Liver (tissue), 9 donors: ENCODE results near the gene OPRL1. TPM values are rescaled to one million over a fixed set of nuclear protein-coding genes. Genes with fewer than 3 reads are reported as not detected.

Source experiments
- DNase-seq: peaks from one replicate; pipeline ENCODE4 v3.0.0-alpha.2; 2017; ENCODE audit warnings: low spot score
- H3K27ac ChIP-seq, 2 donors: one replicate each; pipeline ENCODE4 v1.7.0; 2013; ENCODE audit warnings: inconsistent platforms in 2 of 2, low read length in 2 of 2, control low read depth in 1 of 2, low read depth in 1 of 2, mild to moderate bottlenecking in 1 of 2
- H3K27me3 ChIP-seq, 4 donors: one replicate each; pipeline versions ENCODE4 v1.6.1 to v1.7.0; 2013; ENCODE audit warnings: low read length in 3 of 4, inconsistent platforms in 1 of 4, mild to moderate bottlenecking in 1 of 4, moderate library complexity in 1 of 4; ENCODE audit not compliant: control insufficient read depth in 4 of 4, insufficient read depth in 4 of 4
- H3K36me3 ChIP-seq, 4 donors: one replicate each; pipeline versions ENCODE4 v1.6.1 to v1.7.0; 2013; ENCODE audit warnings: low read length in 3 of 4, mild to moderate bottlenecking in 3 of 4, low read depth in 1 of 4, moderate library complexity in 1 of 4; ENCODE audit not compliant: control insufficient read depth in 4 of 4, insufficient read depth in 3 of 4
- H3K4me1 ChIP-seq, 4 donors: one replicate each; pipeline versions ENCODE4 v1.6.1 to v1.7.0; 2013; ENCODE audit warnings: low read length in 3 of 4, mild to moderate bottlenecking in 3 of 4, moderate library complexity in 1 of 4; ENCODE audit not compliant: control insufficient read depth in 4 of 4, insufficient read depth in 4 of 4
- H3K4me3 ChIP-seq, 3 donors: one replicate each; pipeline versions ENCODE4 v1.6.1 to v1.7.0; 2013; ENCODE audit warnings: low read length in 3 of 3, control low read depth in 1 of 3, low read depth in 1 of 3, mild to moderate bottlenecking in 1 of 3
- H3K9ac ChIP-seq, 2 donors: one replicate each; pipeline ENCODE4 v1.7.0; 2013; ENCODE audit warnings: low read length in 2 of 2, mild to moderate bottlenecking in 2 of 2, moderate library complexity in 2 of 2, control low read depth in 1 of 2, low read depth in 1 of 2
- H3K9me3 ChIP-seq, 4 donors: one replicate each; pipeline versions ENCODE4 v1.6.1 to v1.7.0; 2013; ENCODE audit warnings: low read length in 3 of 4; ENCODE audit not compliant: control insufficient read depth in 4 of 4
- ATF3 ChIP-seq: IDR thresholded peaks from 2 replicates; pipeline ENCODE4 v1.6.1; 2016; ENCODE audit warnings: antibody characterized with exemption
- CTCF ChIP-seq: fragments of 150-350 bp; IDR thresholded peaks from 2 replicates; pipeline ENCODE4 v1.5.1; 2017; ENCODE audit warnings: improper control_type of control experiment, low read depth, low read length; ENCODE audit not compliant: missing input control
- EGR1 ChIP-seq, 2 donors: IDR thresholded peaks; 2 replicates each; pipeline ENCODE4 v1.6.1; 2016 to 2018; ENCODE audit warnings: antibody characterized with exemption in 2 of 2, low read depth in 2 of 2
- FOXA1 ChIP-seq: IDR thresholded peaks from 2 replicates; pipeline ENCODE4 v1.6.1; 2016; ENCODE audit warnings: antibody characterized with exemption
- FOXA2 ChIP-seq: IDR thresholded peaks from 2 replicates; pipeline ENCODE4 v1.6.1; 2016; ENCODE audit warnings: antibody characterized with exemption
- GABPA ChIP-seq, 2 donors: IDR thresholded peaks in 1 of 2; conservative IDR thresholded peaks in 1 of 2; 2 replicates each; pipeline ENCODE4 v1.6.1; 2016; ENCODE audit warnings: antibody characterized with exemption in 2 of 2, mild to moderate bottlenecking in 1 of 2, moderate library complexity in 1 of 2
- HNF4A ChIP-seq, 2 donors: conservative IDR thresholded peaks; 2 replicates each; pipeline ENCODE4 v1.6.1; 2016; ENCODE audit warnings: antibody characterized with exemption in 2 of 2, mild to moderate bottlenecking in 2 of 2
- HNF4G ChIP-seq: IDR thresholded peaks from 2 replicates; pipeline ENCODE4 v1.6.1; 2016; ENCODE audit warnings: antibody characterized with exemption
- JUND ChIP-seq, 2 donors: IDR thresholded peaks; 2 replicates each; pipeline ENCODE4 v1.6.1; 2016; ENCODE audit warnings: antibody characterized with exemption in 2 of 2
- MAX ChIP-seq: IDR thresholded peaks from 2 replicates; pipeline ENCODE4 v1.6.1; 2016; ENCODE audit warnings: antibody characterized with exemption
- NR2F2 ChIP-seq: IDR thresholded peaks from 2 replicates; pipeline ENCODE4 v1.6.1; 2016; ENCODE audit warnings: antibody characterized with exemption
- RAD21 ChIP-seq, 2 donors: IDR thresholded peaks; 2 replicates each; pipeline ENCODE4 v1.6.1; 2016; ENCODE audit warnings: antibody characterized with exemption in 2 of 2, mild to moderate bottlenecking in 2 of 2
- REST ChIP-seq: IDR thresholded peaks from 2 replicates; pipeline ENCODE4 v1.6.1; 2016; ENCODE audit warnings: antibody characterized with exemption, mild to moderate bottlenecking
- RXRA ChIP-seq, 2 donors: IDR thresholded peaks; 2 replicates each; pipeline ENCODE4 v1.6.1; 2017 to 2018; ENCODE audit warnings: antibody characterized with exemption in 2 of 2, mild to moderate bottlenecking in 1 of 2
- SP1 ChIP-seq: IDR thresholded peaks from 2 replicates; pipeline ENCODE4 v1.6.1; 2018; ENCODE audit warnings: antibody characterized with exemption, mild to moderate bottlenecking
- TAF1 ChIP-seq: conservative IDR thresholded peaks from 2 replicates; pipeline ENCODE4 v1.6.1; 2016; ENCODE audit warnings: antibody characterized with exemption, mild to moderate bottlenecking
- YY1 ChIP-seq: IDR thresholded peaks from 2 replicates; pipeline ENCODE4 v1.6.1; 2016; ENCODE audit warnings: antibody characterized with exemption, mild to moderate bottlenecking
- ZBTB33 ChIP-seq: IDR thresholded peaks from 2 replicates; pipeline ENCODE4 v1.6.1; 2016; ENCODE audit warnings: antibody characterized with exemption
- WGBS: extraction: QIAGEN DNeasy Blood & Tissue Kit; methylation state at CpG from one replicate; pipeline ENCODE4 v1.1.7; 2013; 5-methylcytosine and 5-hydroxymethylcytosine counted together
- polyA plus RNA-seq, 2 donors: library from polyadenylated mRNA; stranded (reverse) in 1 of 2; unstranded in 1 of 2; fragments of 200-250 nt in 1 of 2; fragments of >200 nt in 1 of 2; fragmentation: Nextera tagmentation in 1 of 2; extraction: Ambion mirVana in 1 of 2; gene quantifications; one replicate each; pipeline versions ENCODE4 v1.2.1 to v1.2.3, GENCODE V29; 2013 to 2015
- total RNA-seq, 2 donors: library from RNA; depleted of rRNA; stranded (reverse); fragments of >200 nt; gene quantifications; one replicate each; pipeline ENCODE4 v1.2.3, GENCODE V29; 2014
- donor health status: healthy.
- donor health status: healthy.
- donor health status: healthy.
- donor health status: healthy.
- donor health status: healthy.

OPRL1 gene
- total and polyA plus RNA-seq, 4 donors: 0.04 to 0.79 (median 0.35) TPM

- Histone ChIP-seq H3K4me1 (peaks cover 0 to 5% (median 3%) of the 10 kb centered on the region in 4 donors), H3K36me3 (peaks cover 15 to 57% (median 23%) of the 10 kb centered on the region in 4 donors), H3K9ac (no peak overlapping the region), H3K4me3 (no peak overlapping the region), H3K9me3 (no peaks in the 10 kb centered on the region), H3K27ac (no peak overlapping the region), H3K27me3 (no peaks in the 10 kb centered on the region)
- no peak for DNase-seq
- TF ChIP-seq RAD21 (IDR thresholded peaks at IDR 0.05): no peak
- no peak for TF ChIP-seq HNF4G
- no peak for TF ChIP-seq EGR1 (IDR thresholded peaks at IDR 0.05; ENCODE audit: low read depth in 2 of 2)
- no peak for TF ChIP-seq TAF1
- TF ChIP-seq HNF4A (conservative IDR thresholded peaks at IDR 0.05): no peak
- no peak for TF ChIP-seq JUND (IDR thresholded peaks at IDR 0.05)
- no peak for TF ChIP-seq ATF3
- no peak for TF ChIP-seq SP1
- TF ChIP-seq RXRA (IDR thresholded peaks at IDR 0.05): no peak
- TF ChIP-seq MAX: no peak
- TF ChIP-seq CTCF: no peak
- WGBS: 95% methylated on average over 31 of the region's 31 CpGs
Observed at GRCh38 chr20:64032706-64033624, 46.9 kb upstream of the OPRL1 start.

- Histone ChIP-seq H3K27ac (no peak overlapping the region), H3K36me3 (peaks cover 8 to 48% (median 19%) of the 10 kb centered on the region in 4 donors), H3K9me3 (no peaks in the 10 kb centered on the region), H3K9ac (no peak overlapping the region), H3K4me1 (peaks cover 0 to 14% (median 8%) of the 10 kb centered on the region in 4 donors), H3K27me3 (no peaks in the 10 kb centered on the region), H3K4me3 (no peak overlapping the region)
- TF ChIP-seq JUND (IDR thresholded peaks at IDR 0.05): no peak
- TF ChIP-seq HNF4A (conservative IDR thresholded peaks at IDR 0.05): no peak
- TF ChIP-seq ATF3: no peak
- no peak for TF ChIP-seq GABPA (IDR thresholded peaks at IDR 0.05 in 1 of 2, conservative IDR thresholded peaks at IDR 0.05 in 1 of 2)
- TF ChIP-seq NR2F2: no peak
- no peak for TF ChIP-seq MAX
- TF ChIP-seq FOXA2: no peak
- no peak for TF ChIP-seq CTCF
- TF ChIP-seq FOXA1: no peak
- no peak for TF ChIP-seq YY1
- TF ChIP-seq REST: no peak
- no peak for TF ChIP-seq ZBTB33
- DNase-seq: no peak
- 80% methylated on average over 11 of the region's 11 CpGs for WGBS
Observed at GRCh38 chr20:64033981-64034493, 45.8 kb upstream of the OPRL1 start.
